ENCODE data around the gene SNX13.

DNA sequence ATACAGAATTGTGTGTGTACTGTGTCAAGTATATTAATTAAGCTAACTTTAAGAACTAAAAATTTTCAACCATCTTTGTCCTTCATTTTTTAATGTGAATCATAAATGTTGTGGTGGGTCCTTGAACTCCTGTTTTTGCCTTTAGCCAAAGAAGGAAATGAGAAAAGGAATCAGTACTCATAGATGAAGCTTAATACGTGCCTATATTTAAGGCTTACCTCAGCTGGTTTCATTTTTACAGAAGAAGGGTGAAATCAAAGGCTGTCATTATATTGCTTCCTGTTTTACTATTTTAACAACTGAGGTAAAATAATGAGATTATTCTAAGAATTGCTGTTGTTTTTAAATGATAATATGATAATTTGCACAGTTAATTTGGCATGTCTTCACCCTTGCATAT is 6.3 kb upstream of the SNX13 start:
- no peak for TF ChIP-seq CHD2 (IDR thresholded peaks at IDR 0.05; ENCODE audit: low read length, partially characterized antibody)
- no peak for TF ChIP-seq EP300 (IDR thresholded peaks at IDR 0.05)

Data from A549 (cell line).